SU-DHL-6 (cell line): ENCODE results near the gene IFI27.

Experiments
- H2AFZ ChIP-seq: fragments of 200-600 bp; sonication (generic); 2 replicates; pipeline ENCODE4 v1.6.1; 2014; ENCODE audit warnings: low read depth, mild to moderate bottlenecking, moderate library complexity, mixed read lengths, antibody characterized with exemption, low read length; ENCODE audit not compliant: severe bottlenecking
- H3F3A ChIP-seq: fragments of 200-600 bp; shearing (Covaris generic); 2 replicates; pipeline ENCODE4 v1.6.0; 2016; ENCODE audit warnings: antibody characterized with exemption, mild to moderate bottlenecking; ENCODE audit not compliant: insufficient read depth
- H3K27ac ChIP-seq: fragments of 200-600 bp; sonication (generic); 2 replicates; pipeline ENCODE4 v1.5.1; 2016; ENCODE audit warnings: low read depth, mild to moderate bottlenecking, low read length, moderate library complexity, mixed read lengths
- H3K27me3 ChIP-seq: fragments of 200-600 bp; sonication (generic), shearing (Covaris generic); 2 replicates; pipeline ENCODE4 v1.6.0; 2014; ENCODE audit warnings: mild to moderate bottlenecking, low read length
- H3K36me3 ChIP-seq: fragments of 200-600 bp; sonication (generic); 2 replicates; pipeline ENCODE4 v1.6.1; 2014; ENCODE audit warnings: mild to moderate bottlenecking, low read length, mixed read lengths
- H3K4me2 ChIP-seq: fragments of 300-600, 200-600 bp; shearing (Covaris generic), sonication (generic); 2 replicates; pipeline ENCODE4 v1.6.0; 2014; ENCODE audit warnings: low read length, low read depth, mild to moderate bottlenecking; ENCODE audit not compliant: poor library complexity, severe bottlenecking
- H3K4me3 ChIP-seq: fragments of 200-600 bp; sonication (generic); 2 replicates; pipeline ENCODE4 v1.5.1; 2014; ENCODE audit warnings: antibody characterized with exemption, low read length, mild to moderate bottlenecking, mixed read lengths; ENCODE audit not compliant: insufficient read depth, poor library complexity, severe bottlenecking
- H3K79me2 ChIP-seq: fragments of 200-600 bp; sonication (generic); 2 replicates; pipeline ENCODE4 v1.6.1; 2014; ENCODE audit warnings: mild to moderate bottlenecking, low read length, moderate library complexity; ENCODE audit not compliant: insufficient read depth
- H3K9ac ChIP-seq: fragments of 200-600 bp; sonication (generic); 2 replicates; pipeline ENCODE4 v1.7.0; 2014; ENCODE audit warnings: mild to moderate bottlenecking, low read length
- H3K9me2 ChIP-seq: fragments of 200-600 bp; sonication (generic); replicated peaks from 2 replicates; pipeline ENCODE4 v1.6.1; 2014; ENCODE audit warnings: low read length; ENCODE audit not compliant: insufficient read depth
- H3K9me3 ChIP-seq: fragments of 200-600 bp; sonication (generic); 2 replicates; pipeline ENCODE4 v1.6.1; 2014; ENCODE audit warnings: low read length, mixed read lengths; ENCODE audit not compliant: insufficient read depth
- H4K20me1 ChIP-seq: fragments of 200-600 bp; sonication (generic); 2 replicates; pipeline ENCODE4 v1.6.1; 2014; ENCODE audit warnings: low read depth, mild to moderate bottlenecking, antibody characterized with exemption, low read length, moderate library complexity, mixed read lengths
- CTCF ChIP-seq: fragments of 200-600 bp; sonication (generic); IDR thresholded peaks from one replicate; pipeline ENCODE4 v1.5.1; 2017; ENCODE audit warnings: antibody characterized with exemption, mild to moderate bottlenecking, low read length, moderate library complexity; ENCODE audit not compliant: insufficient read depth, poor library complexity, severe bottlenecking
- EZH2phosphoT487 ChIP-seq: fragments of 200-600 bp; sonication (generic), shearing (Covaris generic); conservative IDR thresholded peaks from 2 replicates; pipeline ENCODE4 v1.6.1; 2018; ENCODE audit warnings: mild to moderate bottlenecking, antibody characterized with exemption, low read length, moderate library complexity, mixed read lengths

The IFI27 gene

GRCh38 chr14:94113908-94114588, 3.5 kb downstream of the IFI27 start:
- no peak overlapping the region for H3K27ac ChIP-seq
- H3K4me2 ChIP-seq: no peak overlapping the region
- H3K79me2 ChIP-seq: no peaks in the 10 kb centered on the region
- no peaks in the 10 kb centered on the region for H3K36me3 ChIP-seq
- H3K9me2 ChIP-seq: no peaks in the 10 kb centered on the region
- no peak overlapping the region for H2AFZ ChIP-seq
- no peaks in the 10 kb centered on the region for H4K20me1 ChIP-seq
- H3K9ac ChIP-seq: no peak overlapping the region
- no peaks in the 10 kb centered on the region; the same call in 1 of the 2 replicates for H3K27me3 ChIP-seq
- no peak overlapping the region for H3K4me3 ChIP-seq
- no peaks in the 10 kb centered on the region for H3F3A ChIP-seq
- TF ChIP-seq CTCF (no peak), EZH2phosphoT487 (no peak)
- H3K9me3 ChIP-seq: no peaks in the 10 kb centered on the region

- no peak overlapping the region for H2AFZ ChIP-seq
- H4K20me1 ChIP-seq: no peaks in the 10 kb centered on the region
- H3K9me3 ChIP-seq: 0 out of 2 replicates have a peak, but pooled peaks cover 2% of the 10 kb centered on the region
- no peaks in the 10 kb centered on the region for H3K36me3 ChIP-seq
- H3K27me3 ChIP-seq: no peaks in the 10 kb centered on the region; the same call in 1 of the 2 replicates
- H3K4me3 ChIP-seq: no peak overlapping the region
- H3K9me2 ChIP-seq: no peaks in the 10 kb centered on the region
- H3K4me2 ChIP-seq: no peak overlapping the region
- H3K9ac ChIP-seq: no peak overlapping the region
- no peaks in the 10 kb centered on the region for H3F3A ChIP-seq
- H3K79me2 ChIP-seq: no peaks in the 10 kb centered on the region
- H3K27ac ChIP-seq: no peak overlapping the region
- no peak for TF ChIP-seq EZH2phosphoT487
- no peak for TF ChIP-seq CTCF
These were observed 4.1 kb downstream of the IFI27 start for GRCh38 chr14:94114589-94115057.

GRCh38 chr14:94115058-94115591, 4.6 kb downstream of the IFI27 start:
- no peaks in the 10 kb centered on the region for H3K36me3 ChIP-seq
- no peaks in the 10 kb centered on the region for H3F3A ChIP-seq
- H3K79me2 ChIP-seq: no peaks in the 10 kb centered on the region
- H3K9me2 ChIP-seq: no peaks in the 10 kb centered on the region
- no peak overlapping the region for H3K9ac ChIP-seq
- no peak for TF ChIP-seq EZH2phosphoT487
- TF ChIP-seq CTCF: no peak
- H4K20me1 ChIP-seq: no peaks in the 10 kb centered on the region
- no peak overlapping the region for H2AFZ ChIP-seq
- H3K9me3 ChIP-seq: 0 out of 2 replicates have a peak, but pooled peaks cover 5% of the 10 kb centered on the region
- no peaks in the 10 kb centered on the region; the same call in 1 of the 2 replicates for H3K27me3 ChIP-seq
- no peak overlapping the region for H3K27ac ChIP-seq
- H3K4me3 ChIP-seq: no peak overlapping the region
- no peak overlapping the region for H3K4me2 ChIP-seq
